NCI-H1092 treated with DMSO at 0.1 percent for 48 hours (cell line): ENCODE results near the gene PWWP2B.

Experiments
- DNase-seq: peaks from one replicate; lab custom pipeline; 2025; lab: John Stamatoyannopoulos, UW

The PWWP2B gene

DNA sequence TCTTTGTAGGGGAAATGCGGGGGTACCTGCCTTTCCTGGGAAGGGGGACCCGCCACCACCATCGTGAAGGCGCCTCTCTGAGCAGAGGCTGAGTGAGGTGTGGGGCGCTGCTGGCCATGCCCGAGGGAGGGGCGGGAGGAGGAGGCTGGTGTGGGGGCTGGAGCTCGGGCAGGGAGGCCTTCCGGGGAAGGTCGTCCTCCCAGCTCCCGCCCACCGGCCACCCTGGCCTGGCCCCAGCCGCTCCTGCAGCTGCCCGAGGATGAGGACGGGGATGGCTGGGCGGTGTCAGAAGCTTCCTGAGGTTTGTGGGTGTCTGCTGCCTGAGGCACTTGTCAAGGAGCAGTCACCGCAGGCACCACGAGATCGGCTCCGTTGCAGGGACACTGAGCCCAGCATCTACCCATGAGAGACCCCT, 11.4 kb downstream of the PWWP2B start:
- no peak for DNase-seq

DNA sequence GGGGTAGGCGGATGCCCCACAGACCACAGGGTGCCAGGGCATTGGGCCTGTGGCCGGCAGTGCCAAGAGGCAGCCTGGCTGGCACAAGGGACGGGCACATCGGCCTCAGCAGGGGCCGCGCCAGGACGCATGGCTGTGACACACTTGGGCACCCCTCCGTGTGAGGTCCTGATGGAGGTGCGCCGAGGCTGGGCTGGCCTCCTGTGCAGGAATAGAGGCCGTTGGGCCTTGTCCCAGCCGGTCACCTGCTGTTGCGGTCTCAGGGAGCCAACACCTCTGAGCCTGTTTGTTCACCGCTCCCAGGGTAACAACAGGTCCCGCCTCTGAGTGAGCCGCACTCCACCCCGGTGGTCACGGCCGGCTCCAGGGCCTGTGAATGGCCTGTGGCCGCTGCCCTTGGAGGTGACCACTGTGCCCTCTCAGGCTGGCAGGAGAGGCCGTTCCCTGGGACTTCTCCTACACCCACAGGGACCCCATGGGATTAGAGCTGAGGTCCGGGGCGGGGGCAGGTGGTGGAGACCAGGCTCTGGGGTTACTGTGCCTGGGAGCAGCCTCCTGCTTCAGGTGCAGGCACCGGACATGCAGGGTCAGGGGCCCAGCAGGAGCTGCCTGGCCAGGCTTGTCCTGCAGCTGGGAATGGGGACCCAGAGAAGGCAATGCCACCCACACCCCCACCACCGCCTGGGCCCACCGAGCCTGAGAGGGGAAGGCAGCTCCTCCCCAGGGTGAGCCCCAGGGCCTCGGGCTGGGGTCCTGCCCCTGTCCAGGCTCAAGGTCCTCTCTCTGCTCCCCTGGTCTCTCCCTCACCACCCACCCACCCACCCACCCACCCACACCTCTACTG, 12.0 kb downstream of the PWWP2B start:
- no peak for DNase-seq

DNA sequence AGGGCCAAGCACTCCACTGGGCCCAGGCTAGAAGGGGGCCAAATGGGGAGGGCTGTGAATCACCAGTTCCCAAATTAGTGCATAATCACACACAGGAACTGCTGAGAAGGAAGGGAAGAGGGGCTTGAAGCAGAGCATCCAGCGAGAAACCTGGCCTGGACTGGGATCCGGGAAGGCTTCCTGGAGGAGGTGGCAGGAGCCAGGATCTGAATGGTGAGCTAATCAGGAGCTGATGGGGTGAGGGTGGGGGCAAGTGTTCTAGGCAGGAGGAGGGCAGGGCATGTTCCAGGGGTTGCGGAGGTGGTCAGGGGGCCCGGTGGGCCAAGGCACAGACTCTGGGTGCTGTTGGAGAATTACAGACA, 12.6 kb downstream of the PWWP2B start:
- DNase-seq: no peak

DNA sequence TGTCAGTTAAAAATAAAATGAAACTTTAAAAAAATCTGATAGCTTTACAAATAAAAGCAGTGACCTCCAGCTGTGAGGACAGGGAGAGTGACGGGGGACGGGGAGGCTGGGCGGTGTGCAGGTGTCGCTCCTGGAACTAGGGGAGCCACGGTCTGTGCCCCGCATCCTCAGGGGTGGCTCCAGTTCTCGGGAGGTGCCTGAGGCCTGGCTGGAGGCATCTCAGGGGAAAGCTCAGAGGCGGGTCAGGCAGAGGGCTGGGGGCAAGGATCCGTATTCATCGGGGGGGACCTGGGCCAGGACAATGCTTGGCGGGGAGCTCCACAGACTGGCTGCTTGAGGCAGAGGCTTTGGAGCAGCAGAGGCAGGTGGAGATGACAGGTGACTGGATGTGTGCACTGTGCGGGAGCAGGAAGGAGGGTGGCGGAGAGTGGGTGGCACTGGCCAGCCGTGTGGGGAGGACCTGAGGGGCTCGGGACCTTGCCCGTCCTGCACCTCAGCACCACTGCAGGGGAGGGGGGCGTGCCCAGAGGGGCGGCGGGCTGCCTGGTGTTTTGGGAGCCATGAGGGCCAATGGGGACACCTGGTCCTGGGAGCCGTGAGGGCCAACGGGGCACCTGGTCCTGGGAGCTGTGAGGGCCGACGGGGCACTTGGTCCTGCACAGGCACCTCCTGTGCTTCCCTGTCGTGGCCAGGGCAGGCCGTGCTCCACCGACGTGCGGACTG, 13.2 kb downstream of the PWWP2B start:
- DNase-seq: no peak

DNA sequence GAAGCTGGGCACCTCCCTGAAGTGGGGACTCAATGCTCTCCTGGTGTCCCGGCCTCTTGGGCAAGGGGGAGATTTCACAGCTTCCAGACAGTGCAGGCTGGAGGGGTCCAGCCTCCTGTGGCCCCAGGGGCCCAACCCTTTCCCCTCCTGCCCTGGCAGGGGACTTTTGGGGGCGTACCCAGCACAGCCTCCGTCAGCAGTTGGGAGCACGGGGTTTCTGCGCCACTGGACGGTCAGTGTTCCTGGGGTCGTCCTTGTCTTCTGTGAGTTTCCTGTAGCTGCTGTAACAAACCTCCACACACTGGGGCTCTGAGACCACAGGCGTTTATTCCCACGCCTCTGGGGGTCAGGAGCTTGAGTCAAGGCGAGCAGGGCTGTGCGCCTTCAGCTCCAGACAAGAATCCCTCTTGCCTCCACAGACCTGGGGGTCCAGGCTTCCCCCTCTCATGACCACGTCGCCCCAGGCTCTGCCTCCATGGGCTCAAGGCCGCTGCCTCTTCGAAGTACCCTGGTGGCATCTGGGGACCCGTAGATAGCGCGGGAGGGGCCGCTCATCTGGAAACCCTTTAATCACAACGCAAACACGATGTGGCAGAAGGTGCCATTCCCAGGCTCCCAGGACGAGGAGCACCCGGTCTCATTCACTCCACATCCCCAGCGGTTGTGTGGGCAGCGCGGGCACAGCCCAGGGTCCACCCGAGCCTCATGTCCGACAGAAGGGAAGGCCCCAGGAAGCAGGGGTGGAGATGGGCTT, 14.0 kb downstream of the PWWP2B start:
- no peak for DNase-seq

DNA sequence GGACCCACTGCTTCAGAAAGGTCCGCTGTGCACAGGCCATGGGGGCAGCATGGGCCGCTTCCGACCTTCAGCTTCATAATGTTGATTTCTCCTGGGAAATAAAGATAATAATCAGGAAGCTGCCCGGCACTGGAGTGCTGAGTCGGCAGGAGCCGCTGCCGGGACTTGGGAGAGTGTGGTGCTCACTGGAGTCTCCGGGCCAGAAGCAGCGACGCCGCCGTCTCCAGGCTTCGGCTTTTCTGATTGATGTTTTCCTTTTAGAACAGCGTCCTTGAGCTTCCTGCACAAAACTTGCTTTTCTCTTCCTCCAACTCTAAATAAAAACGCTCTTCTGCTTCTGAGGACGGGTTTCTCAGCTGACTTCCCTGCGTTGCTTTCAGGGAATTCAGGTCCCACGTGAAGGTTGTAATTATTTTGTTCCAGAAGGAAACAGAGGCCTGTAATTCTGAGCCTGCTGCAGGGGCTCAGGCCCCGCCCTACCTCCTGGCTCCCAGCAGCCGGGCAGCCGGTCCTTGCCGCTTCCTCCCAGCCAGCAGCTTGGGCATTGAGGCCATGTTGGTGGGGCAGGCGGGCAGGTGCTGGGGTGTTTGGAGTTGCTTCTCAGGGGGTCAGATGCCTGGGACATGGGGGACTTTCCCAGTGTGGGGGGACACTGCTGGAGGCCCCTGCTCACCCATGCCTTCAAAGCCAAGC, 14.7 kb downstream of the PWWP2B start:
- DNase-seq: no peak

DNA sequence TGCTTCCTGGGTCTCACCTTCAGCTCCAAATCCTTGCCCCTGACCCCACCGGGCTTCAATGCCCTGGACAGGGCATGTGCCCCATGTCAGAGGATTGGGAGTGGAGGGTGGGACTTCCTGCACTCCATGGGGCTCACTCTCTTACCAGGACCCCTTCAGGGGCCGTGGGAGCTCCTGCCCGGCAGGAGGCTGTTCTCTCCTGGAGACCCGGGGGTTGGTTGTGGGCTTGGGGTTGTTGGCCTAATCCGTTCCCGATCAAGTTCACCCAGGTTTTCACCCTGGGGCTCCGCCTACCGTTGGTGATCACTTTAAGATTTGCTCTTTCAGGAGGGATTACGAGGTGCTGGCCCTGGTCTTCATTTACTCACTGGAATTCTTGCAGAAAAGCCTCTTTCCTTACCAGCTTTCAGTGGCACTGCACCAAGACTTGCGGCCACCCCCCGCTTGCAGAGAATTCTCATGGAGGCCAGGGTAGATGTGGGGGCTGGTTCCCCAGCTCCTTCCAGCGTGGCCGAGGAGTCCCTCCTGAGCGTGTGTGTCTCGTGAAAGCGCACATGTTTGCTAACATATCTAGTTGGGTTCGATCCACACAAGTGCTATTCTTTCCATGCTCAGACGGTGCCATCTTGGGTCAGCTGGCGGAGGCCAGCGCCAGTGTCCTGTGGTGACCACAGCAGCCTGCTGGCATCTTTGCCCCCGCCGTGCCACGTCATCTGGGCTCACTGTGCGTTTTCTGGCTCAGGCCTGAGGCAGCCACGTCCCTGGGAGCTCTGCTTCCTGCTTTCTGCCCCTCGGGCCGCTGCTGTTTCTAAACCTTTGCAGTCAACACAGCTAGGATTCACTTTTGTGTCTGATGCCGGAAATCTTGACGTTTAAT, 15.6 kb downstream of the PWWP2B start:
- no peak for DNase-seq

DNA sequence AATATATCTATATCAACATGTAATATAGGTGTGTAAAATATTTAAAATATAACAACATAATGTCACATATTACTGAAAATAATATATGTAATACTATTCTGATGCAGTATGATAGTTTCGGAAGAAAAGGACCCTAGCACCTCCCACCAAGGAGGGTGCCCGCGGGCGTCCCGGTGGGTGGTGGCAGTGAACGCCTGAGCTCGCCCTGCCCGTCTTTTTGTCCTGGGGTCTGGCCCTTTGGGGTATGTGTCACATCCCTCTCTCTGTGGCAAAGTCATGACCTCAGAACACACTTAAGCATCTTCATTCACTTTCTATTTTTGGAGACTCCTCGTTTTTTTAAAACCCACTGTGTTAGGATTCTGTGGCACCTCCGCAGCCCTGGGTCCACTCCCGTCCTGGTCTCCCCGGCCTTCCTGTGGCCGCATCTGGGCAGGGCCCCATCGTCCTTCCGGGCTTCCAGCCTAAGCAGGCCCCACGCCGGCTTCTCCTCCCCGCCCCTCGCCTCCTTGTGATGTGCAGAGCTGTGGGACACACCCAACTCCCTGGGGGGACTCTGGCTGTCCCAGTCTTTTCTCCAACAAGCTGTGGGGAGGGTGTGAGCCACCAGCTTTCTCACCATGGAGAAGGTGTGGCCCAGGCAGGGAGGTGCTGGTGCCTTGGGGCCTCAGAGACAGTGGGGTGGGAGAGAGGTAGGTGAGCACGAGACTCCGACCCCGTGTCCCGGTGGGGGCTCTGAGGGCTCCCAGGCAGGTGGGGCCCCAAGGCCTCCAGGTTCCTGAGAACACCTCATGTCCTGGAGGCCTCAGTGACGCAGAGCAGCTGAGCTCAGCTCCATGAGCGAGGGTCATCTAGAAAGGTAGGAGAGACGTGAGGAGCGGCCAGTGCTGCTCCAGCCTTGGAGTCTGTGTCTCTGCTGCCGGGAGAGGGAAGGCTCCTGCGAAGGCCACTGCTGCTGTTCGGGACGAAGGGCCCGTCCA, 16.5 kb downstream of the PWWP2B start:
- no peak for DNase-seq

DNA sequence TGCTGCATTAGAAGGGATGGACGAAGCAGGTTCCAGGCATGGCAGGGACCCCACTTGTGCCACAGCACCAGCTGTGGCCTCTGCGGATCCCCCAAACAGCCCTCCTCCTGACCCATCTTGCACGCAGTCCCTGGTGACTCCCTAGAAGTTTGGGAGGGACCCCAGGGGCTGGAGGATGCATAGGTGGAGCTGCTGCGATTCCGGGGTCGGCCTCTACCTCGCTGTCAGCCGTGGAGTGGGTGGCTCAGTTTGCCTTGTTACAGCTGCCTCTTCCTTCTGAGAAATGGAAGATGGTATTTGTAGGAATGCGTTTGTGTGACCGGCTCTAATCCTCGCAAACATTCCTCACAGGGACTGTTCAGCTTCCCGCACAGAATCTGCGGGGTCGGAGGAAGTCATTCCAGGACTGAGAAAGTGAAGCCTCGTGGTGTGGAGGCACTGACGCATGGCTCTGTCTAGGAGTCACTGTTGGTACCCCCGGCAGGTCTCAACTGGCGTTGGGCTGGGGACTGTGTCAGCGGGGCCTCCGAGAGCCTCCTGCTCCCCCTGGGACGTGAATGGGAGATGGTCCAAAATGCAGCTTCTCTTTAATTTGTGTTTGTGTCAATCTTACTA, 17.5 kb downstream of the PWWP2B start:
- no peak for DNase-seq

DNA sequence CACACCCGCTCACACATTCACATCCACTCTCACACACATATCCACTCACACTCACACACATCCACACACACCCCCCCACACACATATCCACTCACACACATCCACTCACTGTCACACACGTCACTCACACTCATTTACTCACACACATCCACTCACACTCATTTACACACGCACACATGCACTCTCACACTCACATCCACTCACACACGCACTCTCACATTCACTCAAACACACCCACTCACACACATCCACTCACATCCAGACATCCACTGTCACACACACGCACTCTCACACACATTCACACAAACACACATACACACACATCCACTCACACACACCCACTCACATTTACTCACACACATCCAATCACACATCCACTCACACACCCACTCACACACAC, 18.3 kb downstream of the PWWP2B start:
- DNase-seq: no peak

DNA sequence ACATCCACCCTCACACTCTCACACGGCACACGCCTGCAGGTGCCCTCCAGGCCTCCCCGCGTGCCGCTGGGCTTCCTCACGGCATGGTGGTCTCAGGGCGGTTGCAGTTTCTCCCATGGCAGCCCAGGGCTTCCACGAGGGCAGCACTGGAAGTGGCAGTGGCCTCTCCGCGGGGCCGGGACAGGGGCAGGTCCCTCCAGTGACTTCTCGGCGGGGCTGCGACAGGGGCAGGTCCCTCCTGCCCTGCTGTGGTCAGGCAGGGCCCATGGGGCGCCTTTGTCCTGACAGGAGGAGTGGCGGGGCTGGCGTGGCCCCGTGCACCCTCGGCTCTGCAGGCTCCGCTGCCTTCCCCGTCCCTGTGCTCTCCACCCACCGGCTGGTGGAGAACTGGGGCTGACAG, 19.0 kb downstream of the PWWP2B start:
- DNase-seq: no peak

DNA sequence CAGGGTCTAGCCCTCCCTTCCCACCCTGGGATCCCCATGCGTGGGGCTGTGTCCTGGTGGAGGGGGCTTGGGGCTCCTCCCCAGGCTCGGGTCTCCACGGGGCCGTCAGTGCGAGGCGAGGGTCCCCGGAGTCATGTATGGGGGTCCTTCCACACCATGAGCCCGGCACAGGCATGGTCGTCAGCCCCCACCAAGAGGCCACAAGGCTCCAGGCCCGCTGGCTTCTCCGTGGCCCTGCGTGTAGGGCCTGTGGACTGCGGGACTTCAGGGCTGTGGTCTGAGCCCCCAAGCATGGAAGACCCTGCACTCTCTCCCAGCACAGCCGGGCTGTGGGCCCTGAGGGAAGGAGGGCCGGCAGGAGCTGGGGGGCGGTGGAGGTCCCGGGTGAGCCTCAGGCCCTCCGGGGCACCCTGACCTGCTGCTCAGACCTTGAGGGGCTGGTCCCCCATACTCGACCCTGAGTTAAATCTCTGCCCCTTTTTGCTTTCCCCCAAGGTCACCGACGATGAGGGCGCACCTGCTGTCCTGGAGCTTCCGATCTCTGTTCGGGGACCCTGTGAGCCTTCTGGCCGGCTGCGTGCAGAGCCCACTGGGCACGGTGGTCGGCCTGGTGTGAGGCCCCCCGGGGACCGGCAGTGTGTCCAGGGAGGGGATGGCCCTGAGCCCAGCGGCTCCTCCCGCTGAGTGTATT, 19.7 kb downstream of the PWWP2B start:
- no peak for DNase-seq

DNA sequence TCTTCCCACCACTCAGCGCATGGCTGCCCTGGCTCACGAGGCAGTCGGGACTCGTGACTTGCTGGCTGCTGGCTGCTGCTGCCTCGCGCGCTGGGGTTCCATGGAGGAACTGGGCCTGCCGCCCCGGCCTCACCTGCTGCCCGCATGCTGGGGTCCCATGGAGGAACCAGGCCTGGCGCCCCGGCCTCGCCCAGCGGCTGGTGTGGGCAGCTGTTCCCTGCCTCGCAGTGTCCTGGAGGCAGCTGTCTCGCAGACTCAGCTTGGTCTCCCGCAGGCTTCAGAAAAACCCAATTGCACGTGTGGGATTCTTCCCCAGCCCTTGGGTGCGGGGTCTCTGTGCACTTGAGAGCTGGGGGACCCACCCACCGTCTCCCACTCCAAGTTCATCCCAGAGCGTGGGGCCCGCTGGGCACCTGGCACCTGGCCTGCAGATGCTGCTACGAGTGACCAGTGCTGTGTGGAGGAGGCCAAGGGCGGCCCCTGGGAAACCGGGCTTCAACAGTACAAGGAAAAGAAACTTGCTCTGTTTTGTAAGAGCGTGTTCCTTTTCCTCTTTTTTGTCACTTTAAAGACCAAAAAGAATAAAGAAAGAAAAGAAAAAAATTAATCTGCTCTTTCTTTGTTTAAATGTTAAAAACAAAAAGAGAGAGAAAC, 20.4 kb downstream of the PWWP2B start:
- DNase-seq: no peak

DNA sequence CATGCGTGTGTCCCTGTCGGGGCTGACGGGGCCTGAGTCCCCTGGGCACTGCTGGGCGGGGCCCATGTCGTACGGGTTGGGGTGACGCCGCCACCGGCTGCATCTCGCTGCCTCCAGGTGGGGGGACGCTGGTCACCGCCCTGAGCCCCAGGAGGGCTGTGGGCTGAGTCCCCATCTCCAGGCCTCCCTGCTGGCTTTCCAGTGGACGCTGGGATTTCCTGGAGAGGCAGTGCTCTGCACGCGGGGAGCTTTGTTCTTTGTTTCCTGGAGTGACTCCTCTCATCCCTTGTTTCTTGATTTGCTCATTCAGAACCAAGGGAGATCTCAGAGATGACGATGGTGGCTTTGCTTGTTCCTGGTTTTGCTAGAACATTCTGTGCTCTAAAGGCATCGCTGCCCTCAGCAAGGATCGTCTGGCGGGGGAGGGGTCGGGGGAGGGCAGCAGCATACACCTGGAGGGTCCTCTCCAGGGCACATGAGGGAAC, 21.0 kb downstream of the PWWP2B start:
- no peak for DNase-seq

DNA sequence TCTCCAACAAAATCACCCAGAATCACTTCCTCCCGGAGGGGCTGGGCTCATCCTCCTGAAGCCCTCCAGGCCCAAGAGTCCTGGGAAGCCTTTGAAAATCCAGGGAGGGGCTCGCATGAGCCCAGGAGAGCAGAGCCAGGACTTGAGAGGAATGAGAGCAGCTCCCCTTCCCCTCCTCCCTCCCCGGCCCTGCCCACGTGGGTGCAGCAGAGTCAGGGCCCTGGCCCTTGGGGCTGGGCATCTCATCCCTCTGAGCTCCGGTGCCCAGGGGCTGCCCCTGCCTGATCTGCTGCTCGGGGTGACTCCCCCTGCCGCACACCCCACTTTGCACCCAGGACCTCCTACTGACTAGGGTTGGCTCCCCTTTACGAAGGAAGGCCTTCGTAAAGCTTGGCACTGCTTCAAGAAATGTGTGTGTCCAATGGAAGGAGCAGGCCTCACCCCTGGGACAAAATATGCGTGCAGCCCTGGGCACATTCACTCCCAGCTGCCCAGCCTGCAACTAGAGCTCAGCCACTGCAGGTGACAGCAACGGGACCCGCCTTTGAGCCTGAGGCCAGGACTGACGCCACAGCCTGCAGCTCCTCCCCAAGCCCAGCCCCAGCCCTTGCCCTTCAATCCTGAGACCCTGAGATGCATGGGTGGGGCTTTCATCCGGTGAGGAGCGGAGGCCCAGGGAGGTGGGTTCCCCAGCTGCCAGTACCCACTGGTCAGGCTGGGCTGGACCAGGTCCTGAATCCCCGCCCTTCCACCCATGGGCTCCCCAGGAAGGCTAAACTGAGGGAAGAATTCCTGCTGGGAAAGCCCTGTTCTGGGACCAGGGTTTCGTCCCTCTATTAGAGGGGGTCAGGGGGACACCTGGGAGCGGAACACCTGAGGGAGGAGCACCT, 21.8 kb downstream of the PWWP2B start:
- peak; percentile 21 for DNase-seq

DNA sequence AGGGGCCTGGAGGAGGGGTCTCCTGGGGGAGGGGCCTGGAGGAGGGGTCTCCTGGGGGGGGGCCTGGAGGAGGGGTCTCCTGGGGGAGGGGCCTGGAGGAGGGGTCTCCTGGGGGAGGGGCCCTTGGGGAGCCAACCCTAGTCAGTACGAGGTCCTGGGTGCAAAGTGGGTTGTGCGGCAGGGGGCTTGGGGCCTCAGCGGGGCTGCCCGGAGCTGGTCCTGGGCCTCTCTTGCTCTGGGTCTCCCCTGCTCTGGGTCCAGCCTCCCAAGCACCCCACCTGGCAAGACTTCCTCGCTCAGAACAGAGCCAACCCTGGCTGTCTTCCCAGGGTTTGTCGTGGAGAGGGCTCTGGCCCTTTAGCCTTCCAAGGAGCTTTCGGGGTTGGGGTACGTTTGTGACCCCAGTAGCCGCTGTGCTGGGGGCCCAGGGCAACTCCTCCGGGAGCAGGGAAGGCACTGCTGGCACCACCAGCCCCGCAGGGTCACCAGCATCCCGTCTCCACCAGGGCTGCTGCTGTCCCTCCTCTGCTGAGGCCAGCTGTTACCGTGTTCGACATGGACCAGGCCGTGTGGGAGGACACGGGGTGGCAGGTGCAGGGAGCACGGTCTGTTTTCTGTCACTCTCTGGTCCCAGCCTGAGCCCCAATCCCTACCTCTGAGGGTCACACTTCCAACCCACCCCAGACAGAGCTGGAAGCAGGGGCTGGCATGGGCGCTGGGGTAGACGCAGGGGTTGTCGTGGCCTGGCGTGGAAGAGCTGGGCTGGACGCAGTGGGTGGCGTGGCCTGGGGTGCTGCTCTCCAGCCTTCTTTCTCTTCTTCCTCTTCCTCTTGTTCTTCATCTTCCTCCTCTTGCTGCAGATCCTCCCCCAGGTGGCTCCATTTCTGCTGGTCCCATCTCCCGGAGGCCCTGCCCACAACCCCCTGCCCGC, 22.8 kb downstream of the PWWP2B start:
- DNase-seq: no peak
